BE2C (cell line): ENCODE data around the gene ARID3A.

Experiments used
- DNase-seq: peaks from one replicate; pipeline ENCODE4 v3.0.0-alpha.2; 2020
- H3K27me3 ChIP-seq: fragments of 250-450 bp; sonication (Bioruptor Pico); 2 replicates; pipeline ENCODE4 v1.5.1; 2020; ENCODE audit warnings: mild to moderate bottlenecking
- H3K36me3 ChIP-seq: fragments of 250-450 bp; sonication (Bioruptor Pico); 2 replicates; pipeline ENCODE4 v1.5.1; 2020; ENCODE audit warnings: mild to moderate bottlenecking
- H3K4me1 ChIP-seq: fragments of 250-450 bp; sonication (Bioruptor Pico); 2 replicates; pipeline ENCODE4 v1.5.1; 2020
- H3K4me3 ChIP-seq: 2 replicates; pipeline ENCODE4 v1.5.1; 2011; ENCODE audit warnings: low read depth, low read length
- H3K9me3 ChIP-seq: fragments of 250-450 bp; sonication (Bioruptor Pico); 2 replicates; pipeline ENCODE4 v1.5.1; 2020
- CTCF ChIP-seq: IDR thresholded peaks from 2 replicates; pipeline ENCODE4 v1.5.1; 2012; ENCODE audit warnings: mild to moderate bottlenecking, low read depth, low read length

Gene ARID3A

GRCh38 chr19:918152-918437 lies 7.7 kb upstream of the ARID3A start:
- Histone ChIP-seq H3K4me1 (no peaks in the 10 kb centered on the region), H3K4me3 (no peak overlapping the region), H3K36me3 (no peaks in the 10 kb centered on the region), H3K9me3 (no peaks in the 10 kb centered on the region), H3K27me3 (peaks cover 48% of the 10 kb centered on the region)
- DNase-seq: no peak
- no peak for TF ChIP-seq CTCF

- no peak for DNase-seq
- H3K9me3 ChIP-seq: no peaks in the 10 kb centered on the region
- TF ChIP-seq CTCF: no peak
- H3K4me3 ChIP-seq: no peak overlapping the region
- H3K4me1 ChIP-seq: no peaks in the 10 kb centered on the region
- peaks cover 48% of the 10 kb centered on the region for H3K27me3 ChIP-seq
- no peaks in the 10 kb centered on the region for H3K36me3 ChIP-seq
Measured at GRCh38 chr19:918481-919198, 7.2 kb upstream of the ARID3A start.

GRCh38 chr19:919199-920050 lies 6.4 kb upstream of the ARID3A start:
- no peaks in the 10 kb centered on the region for H3K9me3 ChIP-seq
- no peaks in the 10 kb centered on the region for H3K4me1 ChIP-seq
- H3K36me3 ChIP-seq: no peaks in the 10 kb centered on the region
- H3K27me3 ChIP-seq: peaks cover 48% of the 10 kb centered on the region
- no peak for TF ChIP-seq CTCF
- DNase-seq: no peak
- no peak overlapping the region for H3K4me3 ChIP-seq

- H3K4me1 ChIP-seq: no peaks in the 10 kb centered on the region; the same call in 1 of the 2 replicates
- peaks cover 48% of the 10 kb centered on the region for H3K27me3 ChIP-seq
- no peak overlapping the region for H3K4me3 ChIP-seq
- H3K36me3 ChIP-seq: no peaks in the 10 kb centered on the region
- no peaks in the 10 kb centered on the region for H3K9me3 ChIP-seq
- peak; percentile 52 for DNase-seq
- no peak for TF ChIP-seq CTCF
Measured at GRCh38 chr19:920051-920864, 5.6 kb upstream of the ARID3A start.

- no peak for DNase-seq
- H3K27me3 ChIP-seq: peaks cover 19% of the 10 kb centered on the region
- TF ChIP-seq CTCF: no peak
- H3K9me3 ChIP-seq: no peaks in the 10 kb centered on the region
- peak overlapping the region; percentile 86 for H3K4me3 ChIP-seq
- peaks cover 1% of the 10 kb centered on the region; the same call in 1 of the 2 replicates for H3K36me3 ChIP-seq
- no peaks in the 10 kb centered on the region; the same call in 1 of the 2 replicates for H3K4me1 ChIP-seq
Measured at GRCh38 chr19:924553-925086, 1.2 kb upstream of the ARID3A start.
